B cell (primary cell): Measurements from ENCODE around the gene MAP2K1. TPM values are rescaled to one million over a fixed set of nuclear protein-coding genes. Genes with fewer than 3 reads are reported as not detected.

Experiments used
- ATAC-seq: fragments of 200-7000 bp; cut with Tn5 transposase; one replicate; pipeline ENCODE4 v1.10.0; 2021; ENCODE audit warnings: low read depth, mild to moderate bottlenecking, moderate number of reproducible peaks, moderate library complexity
- CTCF ChIA-PET: fragments of 350-600 bp; sonication (Branson Sonifier 250); formaldehyde crosslinking; loops from one replicate; lab custom pipeline; 2021; ENCODE audit warnings: antibody characterized with exemption, inconsistent platforms; lab: Charles Lee
- POLR2A ChIA-PET: fragments of 350-600 bp; sonication (Branson Sonifier 250); formaldehyde crosslinking; loops from one replicate; lab custom pipeline; 2021; ENCODE audit warnings: antibody characterized with exemption; lab: Charles Lee
- DNase-seq: peaks from one replicate; pipeline ENCODE4 v3.0.0; 2013
- H2AFZ ChIP-seq: 2 replicates; pipeline ENCODE4 v1.6.1; 2012; ENCODE audit warnings: mild to moderate bottlenecking, low read depth, low read length; ENCODE audit not compliant: insufficient read depth, poor library complexity, severe bottlenecking
- H3K27ac ChIP-seq, 2 donors: 1 replicate in 1 of 2; 2 replicates in 1 of 2; pipeline ENCODE4 v1.5.1; 2012 to 2013; ENCODE audit warnings: low read length in 2 of 2, mild to moderate bottlenecking in 2 of 2, moderate library complexity in 1 of 2
- H3K27me3 ChIP-seq, 4 experiments: fragments of 200-600 bp in 1 of 4; sonication (generic) in 1 of 4; replicated peaks in 1 of 4; 1 replicate in 2 of 4; 2 replicates in 2 of 4; pipeline versions ENCODE4 v1.6.1 to v1.7.0; 2013 to 2016; ENCODE audit warnings: low read length in 3 of 4, mild to moderate bottlenecking in 2 of 4, mixed read lengths in 1 of 4, moderate library complexity in 1 of 4; ENCODE audit not compliant: insufficient read depth in 4 of 4, control insufficient read depth in 3 of 4; ENCODE audit errors: control extremely low read depth in 1 of 4
- H3K36me3 ChIP-seq, 2 experiments: replicated peaks in 1 of 2; 1 replicate in 1 of 2; 2 replicates in 1 of 2; pipeline versions ENCODE4 v1.6.1 to v1.7.1; 2013; ENCODE audit warnings: low read length in 1 of 2; ENCODE audit not compliant: insufficient read depth in 2 of 2, control insufficient read depth in 1 of 2; ENCODE audit errors: control extremely low read depth in 1 of 2, extremely low read depth in 1 of 2
- H3K4me1 ChIP-seq, 2 donors: fragments of 200-600 bp in 1 of 2; sonication (generic) in 1 of 2; 1 replicate in 1 of 2; 2 replicates in 1 of 2; pipeline versions ENCODE4 v1.5.1 to v1.6.1; 2013 to 2017; ENCODE audit warnings: low read length in 2 of 2; ENCODE audit not compliant: control insufficient read depth in 2 of 2, insufficient read depth in 2 of 2
- H3K4me2 ChIP-seq: replicated peaks from 2 replicates; pipeline ENCODE3; 2012; ENCODE audit warnings: mild to moderate bottlenecking, low read depth, low read length; ENCODE audit not compliant: poor library complexity, severe bottlenecking
- H3K4me3 ChIP-seq, 5 experiments: fragments of 200-600 bp in 1 of 5; sonication (generic) in 1 of 5; 1 replicate in 3 of 5; 2 replicates in 2 of 5; pipeline versions ENCODE4 v1.5.1 to v1.7.0; 2011 to 2016; ENCODE audit warnings: low read length in 4 of 5, mild to moderate bottlenecking in 4 of 5, low read depth in 2 of 5, control low read depth in 1 of 5, moderate library complexity in 1 of 5; ENCODE audit not compliant: insufficient read depth in 1 of 5; ENCODE audit errors: control extremely low read depth in 1 of 5, extremely low read depth in 1 of 5
- H3K79me2 ChIP-seq: fragments of 200-600 bp; sonication (generic); one replicate; pipeline ENCODE4 v1.6.0; 2016; ENCODE audit warnings: low read length; ENCODE audit not compliant: control insufficient read depth, insufficient read depth
- H3K9ac ChIP-seq: fragments of 200-600 bp; sonication (generic); 2 replicates; pipeline ENCODE4 v1.6.1; 2017; ENCODE audit warnings: mild to moderate bottlenecking, low read length, moderate library complexity
- H3K9me3 ChIP-seq, 3 donors: one replicate each; pipeline versions ENCODE4 v1.6.1 to v1.7.1; 2013; ENCODE audit warnings: low read length in 2 of 3; ENCODE audit not compliant: control insufficient read depth in 2 of 3, insufficient read depth in 1 of 3; ENCODE audit errors: control extremely low read depth in 1 of 3
- H4K20me1 ChIP-seq: 2 replicates; pipeline ENCODE4 v1.6.0; 2012; ENCODE audit warnings: mild to moderate bottlenecking, low read length; ENCODE audit not compliant: insufficient read depth, control insufficient read depth, poor library complexity, severe bottlenecking
- H3K27ac Mint-ChIP-seq: one replicate; pipeline ENCODE4 v1.8.0; 2021; ENCODE audit warnings: mixed read lengths
- H3K27me3 Mint-ChIP-seq: one replicate; pipeline ENCODE4 v1.8.0; 2021; ENCODE audit warnings: mixed read lengths
- H3K4me1 Mint-ChIP-seq: one replicate; pipeline ENCODE4 v1.8.0; 2021; ENCODE audit warnings: mixed read lengths
- H3K4me3 Mint-ChIP-seq: one replicate; pipeline ENCODE4 v1.8.0; 2021; ENCODE audit warnings: mixed read lengths
- H3K9me3 Mint-ChIP-seq: one replicate; pipeline ENCODE4 v1.8.0; 2022; ENCODE audit warnings: mixed read lengths; ENCODE audit not compliant: insufficient read depth
- CTCF ChIP-seq: fragments of 200-600 bp; IDR thresholded peaks from one replicate; pipeline ENCODE4 v1.8.0; 2022; ENCODE audit warnings: antibody characterized with exemption, mild to moderate bottlenecking
- EZH2 ChIP-seq: IDR thresholded peaks from 2 replicates; pipeline ENCODE4 v1.6.1; 2012; ENCODE audit warnings: borderline replicate concordance, low read depth, mild to moderate bottlenecking, moderate library complexity, low read length; ENCODE audit not compliant: insufficient read depth, poor library complexity, severe bottlenecking
- WGBS: methylation state at CpG from one replicate; pipeline ENCODE4 v1.1.5; 2013; ENCODE audit warnings: missing lambda C conversion rate; ENCODE audit not compliant: insufficient coverage; 5-methylcytosine and 5-hydroxymethylcytosine counted together
- intact Hi-C: fragments of 100-400 bp; cut with micrococcal nuclease; formaldehyde crosslinking; loops from one replicate; pipeline ENCODE4 v1.10.0; 2022
- polyA plus RNA-seq: library from polyadenylated mRNA; depleted of rRNA; stranded (reverse); fragments of >200 nt; gene quantifications from 2 replicates; pipeline ENCODE4 v1.2.3, GENCODE V29; 2012
- total RNA-seq, 2 donors: library from RNA; stranded (reverse); fragments of 120-200 nt in 1 of 2; gene quantifications; 1 replicate in 1 of 2; 2 replicates in 1 of 2; pipeline versions ENCODE4 v1.2.3 to v1.2.4, GENCODE V29; 2013 to 2022

The MAP2K1 gene
- total and polyA plus RNA-seq, 2 donors (not counting 1 experiment from before 2014, with no cell fraction given), result 21.6 to 52.3 TPM

GRCh38 chr15:66489179-66489791 lies 102.6 kb downstream of the MAP2K1 start:
- Mint-ChIP-seq H3K4me3 (no peak overlapping the region), H3K27me3 (no peaks in the 10 kb centered on the region), H3K9me3 (no peaks in the 10 kb centered on the region), H3K27ac (no peak overlapping the region), H3K4me1 (no peaks in the 10 kb centered on the region)
- Histone ChIP-seq H3K4me1 (no peaks in the 10 kb centered on the region), H4K20me1 (no peaks in the 10 kb centered on the region), H3K79me2 (no peaks in the 10 kb centered on the region), H3K27me3 (no peaks in the 10 kb centered on the region), H3K4me2 (no peak overlapping the region), H2AFZ (no peak overlapping the region), H3K9ac (no peak overlapping the region), H3K4me3 (no peak overlapping the region), H3K36me3 (peaks cover 30 to 92% of the 10 kb centered on the region in 2 experiments), H3K27ac (no peak overlapping the region), H3K9me3 (no peaks in the 10 kb centered on the region)
- WGBS, result 92% methylated on average over 5 of the region's 6 CpGs
- TF ChIP-seq EZH2, result no peak
- POLR2A ChIA-PET, result no interaction called here
- no peak for DNase-seq
- CTCF ChIA-PET, result interaction anchor here (0.6 to 0.9 kb wide), 2 partner anchors 10 to 103 kb away, joined by 3 to 4 read pairs; partner anchors contain the start of gene MAP2K1
- intact Hi-C loops, result no loop called here
- no peak for ATAC-seq

GRCh38 chr15:66491846-66492245 lies 105.1 kb downstream of the MAP2K1 start:
- TF ChIP-seq EZH2 (no peak), CTCF (no peak)
- peak overlapping the region in 1 of 2 donors; percentile 19 for H3K27ac ChIP-seq
- H3K4me2 ChIP-seq, result no peak overlapping the region
- Mint-ChIP-seq H3K27ac (no peak overlapping the region), H3K4me1 (peaks cover 6% of the 10 kb centered on the region), H3K9me3 (no peaks in the 10 kb centered on the region), H3K27me3 (no peaks in the 10 kb centered on the region), H3K4me3 (no peak overlapping the region)
- H3K27me3 ChIP-seq, result no peaks in the 10 kb centered on the region
- H4K20me1 ChIP-seq, result no peaks in the 10 kb centered on the region
- no peaks in the 10 kb centered on the region for H3K9me3 ChIP-seq
- ChIA-PET CTCF (interaction anchor here (0.6 to 1.4 kb wide), 3 partner anchors 104 to 238 kb away, joined by 3 to 4 read pairs (median 3); no protein-coding TSS in a partner anchor), POLR2A (no interaction called here)
- H3K4me1 ChIP-seq, result peaks cover 6 to 8% of the 10 kb centered on the region in 2 donors
- DNase-seq (no peak), ATAC-seq (no peak)
- no peak overlapping the region for H3K9ac ChIP-seq
- intact Hi-C loops, result loop anchor here (10.0 kb wide), 1 partner anchor 957 kb away; the partner anchor contains the start of gene HACD3
- H2AFZ ChIP-seq, result no peak overlapping the region
- peaks cover 18% of the 10 kb centered on the region for H3K79me2 ChIP-seq
- peaks cover 30 to 83% of the 10 kb centered on the region in 2 experiments for H3K36me3 ChIP-seq
- WGBS, result 100% methylated on average over 1 of the region's 3 CpGs
- H3K4me3 ChIP-seq, result no peak overlapping the region
